Mesendoderm (in vitro differentiated cells): Measurements from ENCODE around the gene RBMS3.
A peak's percentile ranks its signal among the peaks of the same experiment; 100 is the strongest.
"Not testable (repeated sequence)": the region's sequence is repeated elsewhere in the genome, so short reads cannot be mapped to it uniquely, and the experiment has no call there.

Experiments used
- DNase-seq: peaks from one replicate; pipeline ENCODE4 v3.0.0; 2013
- H2AK5ac ChIP-seq: 2 replicates; pipeline ENCODE4 v1.6.1; 2013; ENCODE audit warnings: low read length, inconsistent platforms
- H2BK120ac ChIP-seq: 2 replicates; pipeline ENCODE4 v1.6.1; 2013; ENCODE audit warnings: low read depth, mild to moderate bottlenecking, low read length, moderate library complexity, mixed read lengths
- H2BK15ac ChIP-seq: replicated peaks from 2 replicates; pipeline ENCODE4 v1.6.1; 2013; ENCODE audit warnings: low read depth, mild to moderate bottlenecking, moderate library complexity
- H2BK5ac ChIP-seq: 2 replicates; pipeline ENCODE4 v1.6.1; 2013; ENCODE audit warnings: low read length, inconsistent platforms
- H3K18ac ChIP-seq: 2 replicates; pipeline ENCODE4 v1.6.1; 2013; ENCODE audit warnings: mild to moderate bottlenecking, low read length, mixed read lengths
- H3K23ac ChIP-seq: one replicate; pipeline ENCODE4 v1.6.1; 2013; ENCODE audit warnings: low read length
- H3K27ac ChIP-seq: 2 replicates; pipeline ENCODE4 v1.5.1; 2013; ENCODE audit warnings: low read depth, mild to moderate bottlenecking, inconsistent platforms, low read length, moderate library complexity
- H3K27me3 ChIP-seq: 2 replicates; pipeline ENCODE4 v1.6.1; 2013; ENCODE audit warnings: low read length, control low read depth, mild to moderate bottlenecking, inconsistent platforms; ENCODE audit not compliant: insufficient read depth, poor library complexity
- H3K36me3 ChIP-seq: 2 replicates; pipeline ENCODE4 v1.6.1; 2013; ENCODE audit warnings: low read length, inconsistent platforms; ENCODE audit not compliant: control insufficient read depth, insufficient read depth
- H3K4ac ChIP-seq: one replicate; pipeline ENCODE4 v1.6.1; 2013; ENCODE audit warnings: low read depth, mild to moderate bottlenecking, low read length, moderate library complexity
- H3K4me1 ChIP-seq: 2 replicates; pipeline ENCODE4 v1.6.1; 2013; ENCODE audit warnings: low read depth, low read length, inconsistent platforms; ENCODE audit not compliant: control insufficient read depth
- H3K4me2 ChIP-seq: 2 replicates; pipeline ENCODE4 v1.6.1; 2013; ENCODE audit warnings: low read length
- H3K4me3 ChIP-seq: 2 replicates; pipeline ENCODE4 v1.5.1; 2013; ENCODE audit warnings: mild to moderate bottlenecking, low read length
- H3K56ac ChIP-seq: one replicate; pipeline ENCODE4 v1.6.1; 2013; ENCODE audit warnings: low read length
- H3K79me1 ChIP-seq: 2 replicates; pipeline ENCODE4 v1.6.1; 2013; ENCODE audit warnings: low read length, inconsistent platforms
- H3K79me2 ChIP-seq: 2 replicates; pipeline ENCODE4 v1.6.1; 2013; ENCODE audit warnings: mild to moderate bottlenecking, low read length; ENCODE audit not compliant: control insufficient read depth, insufficient read depth
- H3K9ac ChIP-seq: 2 replicates; pipeline ENCODE4 v1.6.1; 2013; ENCODE audit warnings: low read length, inconsistent platforms
- H4K5ac ChIP-seq: one replicate; pipeline ENCODE4 v1.6.1; 2013; ENCODE audit warnings: low read length
- H4K8ac ChIP-seq: one replicate; pipeline ENCODE4 v1.6.1; 2013; ENCODE audit warnings: low read depth, mild to moderate bottlenecking, control low read depth, low read length, moderate library complexity
- WGBS: extraction: QIAGEN DNeasy Blood & Tissue Kit; methylation state at CpG from one replicate; pipeline ENCODE4 v1.1.7; 2013; ENCODE audit warnings: low lambda C conversion rate, missing lambda C conversion rate; ENCODE audit not compliant: insufficient coverage; ENCODE audit errors: extremely low coverage; 5-methylcytosine and 5-hydroxymethylcytosine counted together

Gene RBMS3

GRCh38 chr3:29384640-29385039 lies 103.8 kb downstream of the RBMS3 start:
- no peak overlapping the region for H3K4me3 ChIP-seq
- no peak overlapping the region for H2AK5ac ChIP-seq
- no peaks in the 10 kb centered on the region for H3K27me3 ChIP-seq
- H2BK120ac ChIP-seq: no peak overlapping the region
- no peak overlapping the region for H3K4me2 ChIP-seq
- H3K27ac ChIP-seq: no peak overlapping the region
- no peak overlapping the region for H3K23ac ChIP-seq
- H4K5ac ChIP-seq: no peak overlapping the region
- H2BK5ac ChIP-seq: no peak overlapping the region
- H3K56ac ChIP-seq: no peak overlapping the region
- no peak overlapping the region for H3K18ac ChIP-seq
- H4K8ac ChIP-seq: no peak overlapping the region
- no peak overlapping the region for H2BK15ac ChIP-seq
- peaks cover 3% of the 10 kb centered on the region for H3K4me1 ChIP-seq
- WGBS: no CpG with 5 or more reads among the region's 6 CpGs
- no peaks in the 10 kb centered on the region for H3K79me2 ChIP-seq
- no peaks in the 10 kb centered on the region for H3K36me3 ChIP-seq
- no peak overlapping the region for H3K9ac ChIP-seq
- DNase-seq: peak; percentile 70
- no peak overlapping the region for H3K4ac ChIP-seq
- no peaks in the 10 kb centered on the region for H3K79me1 ChIP-seq

DNA sequence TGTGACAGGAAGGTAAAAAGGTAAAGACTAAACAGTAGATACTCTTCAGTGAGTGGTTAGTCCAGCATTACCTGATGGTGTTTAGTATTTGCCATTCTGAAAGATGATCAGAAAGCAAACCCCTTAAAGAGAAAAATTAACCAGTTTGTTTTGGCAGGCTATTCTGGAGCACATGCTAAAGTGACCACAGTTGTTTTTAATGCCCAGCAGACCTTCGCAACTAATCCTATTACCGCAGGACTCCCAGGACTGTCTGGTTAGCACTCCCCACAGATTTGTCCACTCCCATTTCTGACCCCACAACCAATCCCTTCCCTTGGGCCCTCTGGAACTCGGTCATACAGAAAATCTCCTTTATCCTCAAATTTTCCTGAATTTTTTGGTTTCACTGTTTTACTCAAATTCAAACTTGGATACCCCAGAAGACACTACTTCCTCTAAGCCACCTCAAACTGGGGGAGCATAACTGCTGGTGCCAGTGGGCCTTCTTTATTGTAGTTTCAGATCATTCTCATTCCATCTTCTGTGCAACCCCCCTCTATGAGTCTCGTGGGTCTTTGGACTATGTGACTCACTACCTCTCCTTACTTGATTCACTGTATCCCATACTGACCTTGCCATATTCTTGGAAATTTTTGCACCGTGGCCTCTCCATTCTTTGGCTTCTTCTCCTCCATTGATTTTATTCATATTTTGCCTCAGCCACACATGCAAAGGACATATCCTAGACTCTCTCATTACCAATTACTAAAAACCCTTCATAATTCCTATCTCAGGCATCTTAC lies 104.4 kb downstream of the RBMS3 start:
- DNase-seq: no peak
- Histone ChIP-seq H3K79me1 (no peaks in the 10 kb centered on the region), H2BK120ac (no peak overlapping the region), H3K27ac (no peak overlapping the region), H3K56ac (no peak overlapping the region), H4K8ac (no peak overlapping the region), H4K5ac (no peak overlapping the region), H3K9ac (no peak overlapping the region), H3K4me3 (no peak overlapping the region), H3K4me1 (peaks cover 3% of the 10 kb centered on the region), H2AK5ac (no peak overlapping the region), H3K4me2 (no peak overlapping the region), H2BK5ac (no peak overlapping the region), H3K23ac (no peak overlapping the region), H3K27me3 (no peaks in the 10 kb centered on the region), H3K4ac (no peak overlapping the region), H3K79me2 (no peaks in the 10 kb centered on the region), H2BK15ac (no peak overlapping the region), H3K18ac (peak overlapping the region; percentile 55), H3K36me3 (no peaks in the 10 kb centered on the region)
- no CpG with 5 or more reads among the region's 5 CpGs for WGBS

GRCh38 chr3:29389362-29389761 lies 108.5 kb downstream of the RBMS3 start:
- no peak overlapping the region for H3K27ac ChIP-seq
- no peak overlapping the region for H2BK15ac ChIP-seq
- H3K4me3 ChIP-seq: no peak overlapping the region

GRCh38 chr3:29392625-29393388 lies 111.9 kb downstream of the RBMS3 start:
- no peaks in the 10 kb centered on the region for H3K36me3 ChIP-seq
- H2BK120ac ChIP-seq: no peak overlapping the region
- H2BK15ac ChIP-seq: no peak overlapping the region
- no peaks in the 10 kb centered on the region for H3K79me2 ChIP-seq
- H4K8ac ChIP-seq: no peak overlapping the region
- H4K5ac ChIP-seq: no peak overlapping the region
- H3K4ac ChIP-seq: no peak overlapping the region
- H3K27ac ChIP-seq: no peak overlapping the region
- no peak overlapping the region for H3K4me3 ChIP-seq
- H3K79me1 ChIP-seq: no peaks in the 10 kb centered on the region
- no peak for DNase-seq
- no peaks in the 10 kb centered on the region for H3K27me3 ChIP-seq
- H3K4me2 ChIP-seq: no peak overlapping the region
- H3K9ac ChIP-seq: no peak overlapping the region
- H2BK5ac ChIP-seq: no peak overlapping the region
- no peak overlapping the region for H2AK5ac ChIP-seq
- no peak overlapping the region for H3K23ac ChIP-seq
- H3K18ac ChIP-seq: no peak overlapping the region
- H3K56ac ChIP-seq: no peak overlapping the region
- H3K4me1 ChIP-seq: no peaks in the 10 kb centered on the region

More at GRCh38 chr3:29389362-29389761, 108.5 kb downstream of the RBMS3 start:
- Histone ChIP-seq H3K79me1 (no peaks in the 10 kb centered on the region), H3K79me2 (no peaks in the 10 kb centered on the region), H3K9ac (no peak overlapping the region), H3K4me2 (no peak overlapping the region), H3K18ac (no peak overlapping the region), H3K36me3 (no peaks in the 10 kb centered on the region), H2BK120ac (no peak overlapping the region), H4K8ac (peak overlapping the region; percentile 28), H4K5ac (no peak overlapping the region), H2BK5ac (no peak overlapping the region), H2AK5ac (no peak overlapping the region), H3K23ac (no peak overlapping the region), H3K4ac (no peak overlapping the region), H3K56ac (no peak overlapping the region), H3K4me1 (peaks cover 3% of the 10 kb centered on the region), H3K27me3 (no peaks in the 10 kb centered on the region)
- no CpG with 5 or more reads among the region's 2 CpGs for WGBS
- DNase-seq: no peak

GRCh38 chr3:29393946-29394345 lies 113.1 kb downstream of the RBMS3 start:
- H3K4me1 ChIP-seq, H4K5ac ChIP-seq, H3K27ac ChIP-seq, H2BK5ac ChIP-seq, H3K56ac ChIP-seq, H3K36me3 ChIP-seq, H2BK15ac ChIP-seq, H3K4ac ChIP-seq, H3K27me3 ChIP-seq, H4K8ac ChIP-seq, H2AK5ac ChIP-seq, H3K79me1 ChIP-seq, H3K4me2 ChIP-seq, H3K9ac ChIP-seq, H2BK120ac ChIP-seq, H3K23ac ChIP-seq, H3K79me2 ChIP-seq, H3K18ac ChIP-seq, H3K4me3 ChIP-seq: not testable (repeated sequence)
- peak; percentile 41 for DNase-seq
- WGBS: no CpG with 5 or more reads among the region's 4 CpGs
